Stimulated activated CD4-positive, alpha-beta T cell treated with anti-CD3 and anti-CD28 coated beads, Interleukin-4, amount 100 ng/mL, for 24 hours (primary cell): ENCODE measurements around the gene MRPL4.
"Not testable (repeated sequence)": the region's sequence is repeated elsewhere in the genome, so short reads cannot be mapped to it uniquely, and the experiment has no call there.

Source experiments
- DNase-seq: peaks from one replicate; pipeline ENCODE4 v3.0.0-alpha.2; 2020

MRPL4 gene

DNA sequence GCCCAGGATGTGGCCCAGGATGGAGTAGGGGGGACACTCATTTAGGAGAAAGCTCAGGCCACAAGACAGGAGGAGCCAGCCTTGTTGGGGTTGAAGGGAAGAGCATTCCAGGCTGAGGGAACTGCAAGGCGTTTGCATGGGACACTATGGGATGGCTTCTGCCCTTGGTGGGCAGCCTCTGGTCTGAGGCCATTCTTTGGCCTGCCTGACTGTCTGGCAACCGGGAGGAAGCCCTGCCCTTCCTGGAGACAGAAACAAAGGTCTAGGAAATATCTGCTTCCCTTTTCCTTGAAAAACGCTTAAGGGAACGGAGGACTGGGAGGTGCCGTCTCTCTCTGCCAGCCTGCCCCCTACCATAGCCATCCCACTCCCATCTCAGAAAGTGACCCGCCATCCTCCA is 16.1 kb downstream of the MRPL4 start:
- DNase-seq = no peak

DNA sequence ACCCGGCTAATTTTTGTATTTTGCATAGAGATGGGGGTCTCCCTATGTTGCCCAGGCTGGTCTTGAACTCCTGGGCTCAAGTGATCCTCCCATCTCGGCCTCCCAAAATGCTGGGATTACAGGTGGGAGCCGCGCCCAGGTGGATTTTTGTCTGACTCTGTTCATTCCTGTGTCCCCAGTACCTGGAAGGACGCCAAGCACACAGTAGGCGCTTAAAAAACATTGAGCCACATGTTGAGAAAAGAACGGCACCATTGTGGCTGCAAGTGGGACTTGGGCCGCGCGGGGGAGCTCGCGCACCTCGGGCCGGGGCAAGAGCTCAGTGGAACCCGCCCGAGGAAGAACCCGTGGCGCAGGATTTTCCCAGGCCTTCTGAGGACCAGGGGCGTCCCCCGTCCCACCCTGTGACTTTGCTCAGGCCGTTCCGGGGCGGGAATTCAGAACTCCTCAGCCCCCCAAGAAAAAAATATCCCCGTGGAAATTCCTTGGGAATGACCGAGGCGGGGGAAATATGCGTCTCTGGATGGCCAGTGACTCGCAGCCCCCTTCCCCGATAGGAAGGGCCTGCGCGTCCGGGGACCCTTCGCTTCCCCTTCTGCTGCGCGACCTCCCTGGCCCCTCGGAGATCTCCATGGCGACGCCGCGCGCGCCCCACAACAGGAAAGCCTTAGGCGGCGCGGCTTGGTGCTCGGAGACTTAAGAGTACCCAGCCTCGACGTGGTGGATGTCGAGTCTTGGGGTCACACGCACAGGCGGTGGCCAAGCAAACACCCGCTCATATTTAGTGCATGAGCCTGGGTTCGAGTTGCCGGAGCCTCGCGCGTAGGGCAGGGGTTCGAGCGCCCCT is 17.5 kb downstream of the MRPL4 start:
- peak; percentile 89 for DNase-seq

DNA sequence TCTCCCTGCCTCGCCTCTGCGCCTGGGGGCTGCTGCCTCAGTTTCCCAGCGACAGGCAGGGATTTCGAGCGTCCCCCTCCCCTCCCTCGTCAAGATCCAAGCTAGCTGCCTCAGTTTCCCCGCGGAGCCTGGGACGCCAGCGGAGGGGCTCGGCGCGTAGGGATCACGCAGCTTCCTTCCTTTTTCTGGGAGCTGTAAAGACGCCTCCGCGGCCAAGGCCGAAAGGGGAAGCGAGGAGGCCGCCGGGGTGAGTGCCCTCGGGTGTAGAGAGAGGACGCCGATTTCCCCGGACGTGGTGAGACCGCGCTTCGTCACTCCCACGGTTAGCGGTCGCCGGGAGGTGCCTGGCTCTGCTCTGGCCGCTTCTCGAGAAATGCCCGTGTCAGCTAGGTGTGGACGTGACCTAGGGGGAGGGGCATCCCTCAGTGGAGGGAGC is 18.2 kb downstream of the MRPL4 start:
- peak; percentile 69 for DNase-seq

DNA sequence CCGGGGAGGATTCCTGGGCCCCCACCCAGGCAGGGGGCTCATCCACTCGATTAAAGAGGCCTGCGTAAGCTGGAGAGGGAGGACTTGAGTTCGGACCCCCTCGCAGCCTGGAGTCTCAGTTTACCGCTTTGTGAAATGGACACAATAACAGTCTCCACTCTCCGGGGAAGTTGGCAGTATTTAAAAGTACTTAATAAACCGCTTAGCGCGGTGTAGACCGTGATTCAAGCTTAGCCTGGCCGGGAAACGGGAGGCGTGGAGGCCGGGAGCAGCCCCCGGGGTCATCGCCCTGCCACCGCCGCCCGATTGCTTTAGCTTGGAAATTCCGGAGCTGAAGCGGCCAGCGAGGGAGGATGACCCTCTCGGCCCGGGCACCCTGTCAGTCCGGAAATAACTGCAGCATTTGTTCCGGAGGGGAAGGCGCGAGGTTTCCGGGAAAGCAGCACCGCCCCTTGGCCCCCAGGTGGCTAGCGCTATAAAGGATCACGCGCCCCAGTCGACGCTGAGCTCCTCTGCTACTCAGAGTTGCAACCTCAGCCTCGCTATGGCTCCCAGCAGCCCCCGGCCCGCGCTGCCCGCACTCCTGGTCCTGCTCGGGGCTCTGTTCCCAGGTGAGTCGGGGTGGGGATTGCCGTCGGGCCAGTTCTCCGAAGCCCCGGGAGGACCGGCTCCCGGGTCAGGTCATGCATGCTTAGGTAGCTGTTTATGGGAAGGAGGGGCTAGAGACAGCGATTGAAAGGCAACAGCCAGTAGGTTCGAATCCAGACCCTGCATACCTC is 18.8 kb downstream of the MRPL4 start, which contains the start of gene ICAM1:
Gene ICAM1 (plus strand): TSS at position 505 of the 779 bp plus-strand sequence. CDS start 40 bp downstream, at position 545.
- DNase-seq = peak; percentile 74

DNA sequence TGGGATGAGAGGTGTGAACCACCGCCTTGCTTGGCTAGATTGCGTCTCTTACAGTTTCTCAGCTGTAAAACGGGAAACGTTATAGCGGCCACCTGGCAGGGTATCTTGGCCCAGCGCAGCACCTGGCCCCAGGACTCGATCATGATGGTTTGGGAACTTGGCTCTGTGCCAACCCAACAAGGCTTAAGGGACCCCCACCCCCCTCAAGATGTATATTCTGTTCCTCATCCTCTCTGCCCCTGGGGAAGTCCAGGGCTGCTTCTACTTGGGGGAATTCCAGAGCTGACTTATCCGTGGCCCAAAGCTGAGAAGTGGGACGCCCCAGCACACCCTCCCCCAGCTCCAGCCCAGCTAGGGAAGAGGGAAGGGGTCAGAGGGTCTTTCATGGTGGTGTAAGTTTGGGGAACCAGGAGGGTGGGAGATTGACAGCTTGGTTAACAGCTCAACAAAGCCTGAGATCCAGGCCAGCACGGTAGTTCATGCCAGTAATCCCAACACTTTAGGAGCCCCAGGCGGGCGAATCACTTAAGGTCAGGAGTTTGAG is 19.6 kb downstream of the MRPL4 start:
- peak; percentile 45 for DNase-seq

DNA sequence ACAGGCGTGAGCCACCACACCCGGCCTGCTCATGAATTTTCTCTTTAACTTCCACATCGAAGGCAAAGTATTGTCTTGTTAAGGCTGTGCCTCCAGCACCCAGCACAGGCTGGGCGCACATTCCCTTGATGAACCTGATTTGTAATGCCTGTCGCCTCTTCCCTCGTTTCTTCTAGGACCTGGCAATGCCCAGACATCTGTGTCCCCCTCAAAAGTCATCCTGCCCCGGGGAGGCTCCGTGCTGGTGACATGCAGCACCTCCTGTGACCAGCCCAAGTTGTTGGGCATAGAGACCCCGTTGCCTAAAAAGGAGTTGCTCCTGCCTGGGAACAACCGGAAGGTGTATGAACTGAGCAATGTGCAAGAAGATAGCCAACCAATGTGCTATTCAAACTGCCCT is 22.6 kb downstream of the MRPL4 start:
- no peak for DNase-seq

DNA sequence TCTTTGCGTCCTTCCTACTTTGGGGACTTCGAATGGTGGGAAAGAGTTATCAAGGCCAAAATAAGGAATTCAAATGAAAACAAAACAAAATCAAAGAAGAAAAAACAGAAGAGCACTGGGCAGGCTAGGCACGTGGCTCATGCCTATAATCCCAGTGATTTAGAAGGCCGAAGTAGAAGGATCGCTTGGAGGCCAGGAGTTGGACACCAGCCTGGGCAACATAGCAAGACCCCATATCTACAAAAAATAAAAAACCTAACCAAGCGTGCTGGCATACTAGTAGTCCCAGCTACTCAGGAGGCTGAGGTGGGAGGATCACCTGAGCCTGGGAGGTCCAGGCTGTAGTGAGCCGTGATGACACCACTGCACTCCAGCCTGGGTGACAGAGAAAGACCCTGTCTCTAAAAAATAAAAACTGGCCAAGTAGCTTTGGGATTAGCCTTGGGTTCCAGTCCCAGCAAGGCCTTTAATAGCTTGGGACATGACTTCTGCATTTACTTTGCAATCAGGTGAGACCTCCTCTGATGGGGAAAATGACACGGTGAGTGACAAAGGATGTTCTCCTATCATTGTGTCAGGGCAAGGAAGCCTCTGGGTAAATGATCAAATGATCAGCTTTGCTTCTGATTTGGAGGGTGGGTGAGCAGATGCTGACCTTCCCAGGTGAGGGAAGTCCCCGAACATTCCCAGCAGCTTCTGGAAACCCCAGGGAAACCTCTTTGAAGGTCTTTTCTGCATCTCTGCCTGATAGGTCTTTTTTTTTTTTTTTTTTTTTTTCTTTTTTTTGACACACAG is 26.0 kb downstream of the MRPL4 start:
- DNase-seq = no peak

DNA sequence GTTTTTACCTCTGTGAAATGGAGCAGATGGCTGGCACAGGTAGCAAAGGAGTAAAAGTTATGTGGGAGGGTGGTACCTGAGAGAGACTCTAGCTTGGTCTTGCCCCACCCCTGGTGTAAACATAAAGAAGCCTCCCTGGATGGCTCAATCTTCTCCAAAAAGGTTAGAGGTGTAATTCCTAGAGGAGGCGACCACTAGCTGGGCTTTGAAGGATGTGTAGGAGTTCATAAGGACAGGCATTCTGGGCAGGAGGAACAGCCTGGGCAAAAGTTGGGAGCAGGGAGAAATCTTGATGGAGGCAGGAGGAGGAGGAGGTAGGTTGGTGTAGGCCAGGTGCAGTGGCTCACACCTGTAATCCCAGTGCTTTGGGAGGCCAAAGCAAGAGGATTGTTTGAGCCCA is 26.9 kb downstream of the MRPL4 start:
- no peak for DNase-seq

DNA sequence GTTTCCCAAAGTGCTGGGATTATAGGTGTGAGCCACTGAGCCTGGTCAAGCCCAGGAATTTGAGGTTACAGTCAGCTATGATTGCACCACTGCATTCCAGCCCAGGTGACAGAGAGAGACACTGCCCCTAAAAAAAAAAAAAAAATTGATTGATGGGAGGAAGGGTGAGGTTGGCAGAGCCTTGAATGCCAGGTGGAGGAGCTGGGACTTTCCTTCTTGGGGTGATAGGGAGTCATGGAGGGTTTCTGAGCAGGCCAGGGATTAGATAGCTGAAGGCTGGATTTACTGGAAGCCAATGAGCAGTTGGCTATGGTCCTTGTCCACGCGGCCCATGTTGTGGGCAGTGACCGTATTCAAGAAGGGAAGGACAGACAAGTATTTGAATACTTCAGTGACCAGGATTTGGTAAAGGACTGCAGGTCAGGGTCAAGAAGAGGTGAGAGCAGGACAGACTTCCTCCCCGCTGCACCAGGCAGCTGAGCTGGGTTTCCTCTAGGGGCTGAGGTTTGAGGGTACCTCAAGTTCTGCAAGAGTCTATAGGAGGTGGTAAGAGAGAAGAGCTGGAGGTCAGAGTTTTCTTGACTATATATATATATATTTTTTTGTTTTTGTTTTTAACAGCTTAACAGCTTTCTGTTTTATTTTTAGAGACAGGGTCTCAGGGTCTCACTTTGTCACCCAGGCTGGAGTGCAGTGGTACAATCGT is 27.9 kb downstream of the MRPL4 start:
- DNase-seq = no peak

DNA sequence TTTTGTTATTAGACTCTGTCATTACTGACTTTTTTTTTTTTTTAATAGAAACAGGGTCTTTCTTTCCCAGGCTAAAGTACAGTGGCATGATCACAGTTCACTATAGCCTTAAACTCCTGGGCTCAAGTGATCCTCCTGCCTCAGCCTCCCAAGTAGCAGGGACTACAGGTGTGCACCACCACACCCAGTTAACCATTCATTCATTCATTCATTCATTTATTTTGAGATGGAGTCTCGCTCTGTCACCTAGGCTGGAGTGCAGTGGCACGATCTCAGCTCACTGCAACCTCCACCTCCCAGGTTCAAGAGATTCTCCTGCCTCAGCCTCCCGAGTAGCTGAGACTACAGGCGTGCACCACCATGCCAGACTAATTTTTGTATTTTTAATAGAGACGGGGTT is 30.0 kb downstream of the MRPL4 start:
- not testable (repeated sequence) for DNase-seq

DNA sequence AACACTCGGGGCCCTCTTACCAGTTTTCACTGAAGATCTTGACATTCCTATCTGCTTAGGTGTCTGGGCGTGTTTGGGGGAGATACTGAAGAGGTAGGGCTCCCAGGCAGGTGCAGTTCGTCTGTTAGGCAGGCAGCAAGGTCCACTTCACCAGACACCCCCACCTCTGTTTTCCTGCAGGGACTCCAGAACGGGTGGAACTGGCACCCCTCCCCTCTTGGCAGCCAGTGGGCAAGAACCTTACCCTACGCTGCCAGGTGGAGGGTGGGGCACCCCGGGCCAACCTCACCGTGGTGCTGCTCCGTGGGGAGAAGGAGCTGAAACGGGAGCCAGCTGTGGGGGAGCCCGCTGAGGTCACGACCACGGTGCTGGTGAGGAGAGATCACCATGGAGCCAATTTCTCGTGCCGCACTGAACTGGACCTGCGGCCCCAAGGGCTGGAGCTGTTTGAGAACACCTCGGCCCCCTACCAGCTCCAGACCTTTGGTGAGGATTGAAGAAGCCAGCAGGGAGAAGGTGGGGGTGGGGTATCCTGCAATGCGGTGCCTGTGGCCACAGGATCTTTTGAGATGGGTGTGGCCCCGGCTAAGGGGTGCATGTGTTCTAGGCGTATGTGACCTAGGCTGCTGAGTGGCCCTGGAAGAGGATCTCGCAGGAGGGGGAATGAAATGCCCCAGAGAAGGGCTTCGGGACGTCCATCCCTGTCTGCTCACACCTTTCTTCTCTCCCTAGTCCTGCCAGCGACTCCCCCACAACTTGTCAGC is 31.5 kb downstream of the MRPL4 start:
- DNase-seq = no peak

DNA sequence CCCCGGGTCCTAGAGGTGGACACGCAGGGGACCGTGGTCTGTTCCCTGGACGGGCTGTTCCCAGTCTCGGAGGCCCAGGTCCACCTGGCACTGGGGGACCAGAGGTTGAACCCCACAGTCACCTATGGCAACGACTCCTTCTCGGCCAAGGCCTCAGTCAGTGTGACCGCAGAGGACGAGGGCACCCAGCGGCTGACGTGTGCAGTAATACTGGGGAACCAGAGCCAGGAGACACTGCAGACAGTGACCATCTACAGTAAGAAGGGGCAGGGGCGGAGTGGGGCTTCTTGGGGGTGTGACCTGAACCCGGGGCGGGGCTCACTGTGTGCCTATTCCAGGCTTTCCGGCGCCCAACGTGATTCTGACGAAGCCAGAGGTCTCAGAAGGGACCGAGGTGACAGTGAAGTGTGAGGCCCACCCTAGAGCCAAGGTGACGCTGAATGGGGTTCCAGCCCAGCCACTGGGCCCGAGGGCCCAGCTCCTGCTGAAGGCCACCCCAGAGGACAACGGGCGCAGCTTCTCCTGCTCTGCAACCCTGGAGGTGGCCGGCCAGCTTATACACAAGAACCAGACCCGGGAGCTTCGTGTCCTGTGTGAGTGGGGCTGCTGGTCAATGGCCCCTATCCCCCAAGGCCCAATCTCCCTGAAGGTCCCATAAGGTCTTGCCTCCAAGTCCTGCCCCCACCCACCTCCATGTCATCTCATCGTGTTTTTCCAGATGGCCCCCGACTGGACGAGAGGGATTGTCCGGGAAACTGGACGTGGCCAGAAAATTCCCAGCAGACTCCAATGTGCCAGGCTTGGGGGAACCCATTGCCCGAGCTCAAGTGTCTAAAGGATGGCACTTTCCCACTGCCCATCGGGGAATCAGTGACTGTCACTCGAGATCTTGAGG is 32.3 kb downstream of the MRPL4 start:
- no peak for DNase-seq

DNA sequence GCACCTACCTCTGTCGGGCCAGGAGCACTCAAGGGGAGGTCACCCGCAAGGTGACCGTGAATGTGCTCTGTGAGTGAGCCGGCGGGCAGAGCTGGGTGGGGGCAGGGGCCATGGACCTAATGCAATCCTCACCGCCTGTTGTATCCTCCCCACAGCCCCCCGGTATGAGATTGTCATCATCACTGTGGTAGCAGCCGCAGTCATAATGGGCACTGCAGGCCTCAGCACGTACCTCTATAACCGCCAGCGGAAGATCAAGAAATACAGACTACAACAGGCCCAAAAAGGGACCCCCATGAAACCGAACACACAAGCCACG is 32.9 kb downstream of the MRPL4 start:
- no peak for DNase-seq

DNA sequence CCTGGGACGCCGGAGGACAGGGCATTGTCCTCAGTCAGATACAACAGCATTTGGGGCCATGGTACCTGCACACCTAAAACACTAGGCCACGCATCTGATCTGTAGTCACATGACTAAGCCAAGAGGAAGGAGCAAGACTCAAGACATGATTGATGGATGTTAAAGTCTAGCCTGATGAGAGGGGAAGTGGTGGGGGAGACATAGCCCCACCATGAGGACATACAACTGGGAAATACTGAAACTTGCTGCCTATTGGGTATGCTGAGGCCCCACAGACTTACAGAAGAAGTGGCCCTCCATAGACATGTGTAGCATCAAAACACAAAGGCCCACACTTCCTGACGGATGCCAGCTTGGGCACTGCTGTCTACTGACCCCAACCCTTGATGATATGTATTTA is 33.4 kb downstream of the MRPL4 start:
- DNase-seq = no peak

DNA sequence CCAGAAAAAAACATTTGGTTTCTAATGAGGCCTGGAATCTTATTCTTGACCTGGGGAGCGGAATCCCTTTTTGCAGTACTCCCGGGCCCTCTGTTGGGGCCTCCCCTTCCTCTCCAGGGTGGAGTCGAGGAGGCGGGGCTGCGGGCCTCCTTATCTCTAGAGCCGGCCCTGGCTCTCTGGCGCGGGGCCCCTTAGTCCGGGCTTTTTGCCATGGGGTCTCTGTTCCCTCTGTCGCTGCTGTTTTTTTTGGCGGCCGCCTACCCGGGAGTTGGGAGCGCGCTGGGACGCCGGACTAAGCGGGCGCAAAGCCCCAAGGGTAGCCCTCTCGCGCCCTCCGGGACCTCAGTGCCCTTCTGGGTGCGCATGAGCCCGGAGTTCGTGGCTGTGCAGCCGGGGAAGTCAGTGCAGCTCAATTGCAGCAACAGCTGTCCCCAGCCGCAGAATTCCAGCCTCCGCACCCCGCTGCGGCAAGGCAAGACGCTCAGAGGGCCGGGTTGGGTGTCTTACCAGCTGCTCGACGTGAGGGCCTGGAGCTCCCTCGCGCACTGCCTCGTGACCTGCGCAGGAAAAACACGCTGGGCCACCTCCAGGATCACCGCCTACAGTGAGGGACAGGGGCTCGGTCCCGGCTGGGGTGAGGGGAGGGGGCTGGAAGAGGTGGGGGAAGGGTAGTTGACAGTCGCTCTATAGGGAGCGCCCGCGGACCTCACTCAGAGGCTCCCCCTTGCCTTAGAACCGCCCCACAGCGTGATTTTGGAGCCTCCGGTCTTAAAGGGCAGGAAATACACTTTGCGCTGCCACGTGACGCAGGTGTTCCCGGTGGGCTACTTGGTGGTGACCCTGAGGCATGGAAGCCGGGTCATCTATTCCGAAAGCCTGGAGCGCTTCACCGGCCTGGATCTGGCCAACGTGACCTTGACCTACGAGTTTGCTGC is 35.1 kb downstream of the MRPL4 start, which contains the start of gene ICAM4:
Gene ICAM4 (plus strand): TSS at position 153 of the 935 bp plus-strand sequence. CDS start 58 bp downstream, at position 211.
- peak; percentile 28 for DNase-seq

DNA sequence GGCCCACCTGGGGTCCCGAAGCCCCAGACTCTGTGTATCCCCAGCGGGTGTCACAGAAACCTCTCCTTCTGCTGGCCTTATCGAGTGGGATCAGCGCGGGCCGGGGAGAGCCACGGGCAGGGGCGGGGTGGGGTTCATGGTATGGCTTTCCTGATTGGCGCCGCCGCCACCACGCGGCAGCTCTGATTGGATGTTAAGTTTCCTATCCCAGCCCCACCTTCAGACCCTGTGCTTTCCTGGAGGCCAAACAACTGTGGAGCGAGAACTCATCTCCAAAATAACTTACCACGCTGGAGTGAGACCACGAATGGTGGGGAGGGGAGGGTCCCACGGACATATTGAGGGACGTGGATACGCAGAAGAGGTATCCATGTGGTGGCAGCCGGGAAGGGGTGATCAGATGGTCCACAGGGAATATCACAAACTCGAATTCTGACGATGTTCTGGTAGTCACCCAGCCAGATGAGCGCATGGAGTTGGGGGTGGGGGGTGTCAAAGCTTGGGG is 36.7 kb downstream of the MRPL4 start:
- peak; percentile 45 for DNase-seq

DNA sequence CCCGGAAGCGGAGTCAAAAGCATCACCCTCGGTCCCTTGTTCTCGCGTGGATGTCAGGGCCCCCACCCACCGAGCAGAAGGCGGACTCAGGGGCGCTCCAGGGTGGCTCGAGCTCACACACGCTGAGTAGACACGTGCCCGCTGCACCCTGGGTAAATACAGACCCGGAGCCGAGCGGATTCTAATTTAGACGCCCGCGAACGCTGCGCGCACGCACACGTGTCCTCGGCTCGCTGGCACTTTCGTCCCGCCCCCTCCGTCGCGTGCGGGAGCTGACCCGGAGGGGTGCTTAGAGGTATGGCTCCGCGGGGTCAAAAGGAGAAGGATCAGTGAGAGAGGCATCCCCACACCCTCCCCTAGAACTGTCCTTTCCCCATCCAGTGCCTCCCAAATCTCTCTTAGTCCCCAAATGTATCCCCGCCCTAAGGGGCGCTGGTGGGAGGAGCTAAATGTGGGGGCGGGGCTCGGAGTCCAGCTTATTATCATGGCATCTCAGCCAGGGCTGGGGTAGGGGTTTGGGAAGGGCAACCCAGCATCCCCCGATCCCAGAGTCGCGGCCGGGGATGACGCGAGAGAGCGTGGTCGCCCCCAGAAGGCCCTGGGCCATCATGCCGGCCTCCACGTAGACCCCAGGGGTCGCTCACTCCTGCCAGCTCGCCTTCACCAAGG is 37.3 kb downstream of the MRPL4 start:
- peak; percentile 76 for DNase-seq

DNA sequence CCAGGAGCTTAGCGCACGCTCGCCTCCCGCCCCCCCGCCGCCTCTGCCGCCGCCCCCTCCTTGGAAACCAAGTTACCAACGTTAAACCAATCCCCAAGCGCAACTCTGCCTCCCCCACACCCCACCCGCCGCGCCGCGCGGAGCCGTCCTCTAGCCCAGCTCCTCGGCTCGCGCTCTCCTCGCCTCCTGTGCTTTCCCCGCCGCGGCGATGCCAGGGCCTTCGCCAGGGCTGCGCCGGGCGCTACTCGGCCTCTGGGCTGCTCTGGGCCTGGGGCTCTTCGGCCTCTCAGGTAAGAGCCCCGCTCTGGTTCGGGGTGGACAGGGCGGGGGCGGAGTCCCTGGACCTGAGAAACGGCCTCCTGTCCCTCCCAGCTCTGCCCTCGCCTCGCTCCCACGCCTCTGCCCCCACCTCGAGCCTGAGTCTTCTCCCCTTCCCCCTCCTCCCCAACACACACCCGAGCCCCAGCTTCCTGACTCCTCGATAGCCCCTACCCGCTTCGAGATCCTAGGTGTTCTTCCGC is 37.9 kb downstream of the MRPL4 start, which contains the start of gene ICAM5:
Gene ICAM5 (plus strand): TSS at position 117 of the 521 bp plus-strand sequence. CDS start 92 bp downstream, at position 209.
- DNase-seq = peak; percentile 45
